Fibroblast of lung (primary cell): ENCODE results near the gene TOP3A. TPM values are rescaled to one million over a fixed set of nuclear protein-coding genes. Genes with fewer than 3 reads are reported as not detected.

ENCODE experiments used
- DNase-seq, 2 donors: peaks; one replicate each; pipeline versions ENCODE4 v3.0.0 to v3.0.0-alpha.2; 2010; ENCODE audit warnings: low read depth in 2 of 2
- H2AFZ ChIP-seq: 2 replicates; pipeline ENCODE4 v1.5.1; 2012; ENCODE audit warnings: low read length, control low read depth, inconsistent platforms
- H3K27ac ChIP-seq: 2 replicates; pipeline ENCODE4 v1.5.1; 2011; ENCODE audit warnings: low read length, control low read depth; ENCODE audit not compliant: insufficient read depth
- H3K27me3 ChIP-seq: 2 replicates; pipeline ENCODE4 v1.5.1; 2011; ENCODE audit warnings: mild to moderate bottlenecking, low read length; ENCODE audit not compliant: control insufficient read depth, insufficient read depth
- H3K36me3 ChIP-seq: 2 replicates; pipeline ENCODE4 v1.5.1; 2011; ENCODE audit warnings: low read length; ENCODE audit not compliant: control insufficient read depth, insufficient read depth
- H3K4me1 ChIP-seq: 2 replicates; pipeline ENCODE4 v1.5.1; 2011; ENCODE audit warnings: low read length; ENCODE audit not compliant: control insufficient read depth, insufficient read depth; ENCODE audit errors: extremely low read depth
- H3K4me2 ChIP-seq: 2 replicates; pipeline ENCODE4 v1.5.1; 2011; ENCODE audit warnings: low read length, control low read depth; ENCODE audit not compliant: insufficient read depth; ENCODE audit errors: extremely low read depth
- H3K4me3 ChIP-seq, 4 experiments: fragments of 200-600 bp in 1 of 4; sonication (generic) in 1 of 4; replicated peaks in 1 of 4; 2 replicates each; pipeline ENCODE4 v1.5.1; 2011 to 2016; ENCODE audit warnings: low read length in 4 of 4, low read depth in 3 of 4, mild to moderate bottlenecking in 3 of 4, control low read depth in 2 of 4, inconsistent platforms in 1 of 4, mixed read lengths in 1 of 4; ENCODE audit not compliant: insufficient read depth in 1 of 4; ENCODE audit errors: control extremely low read depth in 1 of 4
- H3K79me2 ChIP-seq: 2 replicates; pipeline ENCODE4 v1.5.1; 2012; ENCODE audit warnings: mild to moderate bottlenecking, low read length, inconsistent platforms; ENCODE audit not compliant: control insufficient read depth, insufficient read depth
- H3K9ac ChIP-seq: 2 replicates; pipeline ENCODE4 v1.5.1; 2011; ENCODE audit warnings: mild to moderate bottlenecking, low read length, control low read depth; ENCODE audit not compliant: insufficient read depth
- H3K9me3 ChIP-seq: 2 replicates; pipeline ENCODE4 v1.5.1; 2012; ENCODE audit warnings: low read depth, low read length; ENCODE audit not compliant: control insufficient read depth, insufficient read depth
- H4K20me1 ChIP-seq: 2 replicates; pipeline ENCODE4 v1.5.1; 2011; ENCODE audit warnings: low read length; ENCODE audit not compliant: control insufficient read depth, insufficient read depth; ENCODE audit errors: extremely low read depth
- EZH2 ChIP-seq: IDR thresholded peaks from 2 replicates; pipeline ENCODE4 v1.5.1; 2012; ENCODE audit warnings: low read length, control low read depth, mild to moderate bottlenecking; ENCODE audit errors: missing control alignments
- polyA plus RNA-seq, 2 donors: library from polyadenylated mRNA; depleted of rRNA in 1 of 2; stranded (reverse) in 1 of 2; unstranded in 1 of 2; fragments of >200 nt; gene quantifications; 2 replicates each; pipeline ENCODE4 v1.2.1, GENCODE V29; 2011 to 2012; ENCODE audit warnings: missing spikeins in 1 of 2
- total RNA-seq: library from RNA; depleted of rRNA; stranded (reverse); fragments of >200 nt; gene quantifications from 2 replicates; pipeline ENCODE4 v1.2.1, GENCODE V29; 2014
- TF ChIP-seq, protein P1 (sequence below), 2 donors: IDR thresholded peaks in 1 of 2; conservative IDR thresholded peaks in 1 of 2; 1 replicate in 1 of 2; 2 replicates in 1 of 2; pipeline ENCODE4 v1.5.1; 2011 to 2012; ENCODE audit warnings: low read length in 2 of 2, control low read depth in 1 of 2, inconsistent platforms in 1 of 2, low read depth in 1 of 2, mild to moderate bottlenecking in 1 of 2

TOP3A gene
- total and polyA plus RNA-seq, 2 donors (not counting 1 experiment from before 2014, with no cell fraction given): 12.7 to 16.5 TPM

DNA sequence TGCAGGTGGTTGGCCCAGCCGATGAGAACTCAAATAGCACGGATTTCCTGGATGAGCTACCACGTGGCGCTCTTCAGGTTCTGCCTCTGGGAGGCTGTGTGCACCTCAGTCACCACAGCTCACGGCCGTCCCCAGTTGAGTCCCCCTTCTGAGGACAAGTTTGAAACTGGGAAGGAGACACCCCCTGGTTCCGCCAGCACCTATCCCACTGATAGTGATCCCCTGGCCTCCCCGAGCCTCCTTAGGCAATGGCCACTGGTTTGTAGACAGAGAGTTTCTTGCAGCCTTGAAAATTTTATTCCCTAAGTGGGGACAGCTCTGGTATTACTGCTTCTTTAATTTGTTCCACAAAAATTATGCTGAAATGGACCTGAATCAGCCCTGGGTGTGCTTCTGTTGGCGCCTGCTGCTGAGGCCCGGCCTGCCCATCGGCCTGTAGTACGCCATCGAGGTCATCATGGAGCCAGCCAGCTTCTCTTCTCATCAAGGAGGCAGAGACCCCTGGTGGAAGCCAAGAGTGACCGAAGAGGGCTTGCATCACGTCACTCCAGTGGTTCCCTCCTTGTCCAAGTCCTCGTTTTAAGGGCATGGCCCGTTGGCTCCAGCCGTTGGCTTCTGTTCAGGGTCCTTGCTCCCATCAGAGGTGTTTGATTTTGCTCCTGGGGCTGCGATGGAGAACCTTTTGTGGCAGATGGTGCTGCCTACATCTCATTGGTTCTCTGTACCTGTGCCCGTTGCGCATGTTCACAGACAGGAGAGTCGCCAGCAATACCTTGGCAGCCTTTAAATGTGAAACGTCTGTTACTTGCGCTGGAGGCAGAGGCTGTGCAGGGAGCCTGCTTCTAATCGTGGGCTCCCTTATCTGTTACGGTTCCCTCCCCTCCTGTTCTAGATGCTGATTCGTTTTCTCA, 9.6 kb upstream of the TOP3A start:
- Histone ChIP-seq H3K4me1 (no peaks in the 10 kb centered on the region), H4K20me1 (no peaks in the 10 kb centered on the region), H3K9ac (no peak overlapping the region), H3K9me3 (no peaks in the 10 kb centered on the region), H3K36me3 (peaks cover 16% of the 10 kb centered on the region), H3K4me2 (no peak overlapping the region), H3K79me2 (peaks cover 14% of the 10 kb centered on the region), H3K4me3 (no peak overlapping the region), H2AFZ (no peak overlapping the region), H3K27me3 (no peaks in the 10 kb centered on the region), H3K27ac (no peak overlapping the region)
- no peak for TF ChIP-seq EZH2
- TF ChIP-seq, protein P1, sequence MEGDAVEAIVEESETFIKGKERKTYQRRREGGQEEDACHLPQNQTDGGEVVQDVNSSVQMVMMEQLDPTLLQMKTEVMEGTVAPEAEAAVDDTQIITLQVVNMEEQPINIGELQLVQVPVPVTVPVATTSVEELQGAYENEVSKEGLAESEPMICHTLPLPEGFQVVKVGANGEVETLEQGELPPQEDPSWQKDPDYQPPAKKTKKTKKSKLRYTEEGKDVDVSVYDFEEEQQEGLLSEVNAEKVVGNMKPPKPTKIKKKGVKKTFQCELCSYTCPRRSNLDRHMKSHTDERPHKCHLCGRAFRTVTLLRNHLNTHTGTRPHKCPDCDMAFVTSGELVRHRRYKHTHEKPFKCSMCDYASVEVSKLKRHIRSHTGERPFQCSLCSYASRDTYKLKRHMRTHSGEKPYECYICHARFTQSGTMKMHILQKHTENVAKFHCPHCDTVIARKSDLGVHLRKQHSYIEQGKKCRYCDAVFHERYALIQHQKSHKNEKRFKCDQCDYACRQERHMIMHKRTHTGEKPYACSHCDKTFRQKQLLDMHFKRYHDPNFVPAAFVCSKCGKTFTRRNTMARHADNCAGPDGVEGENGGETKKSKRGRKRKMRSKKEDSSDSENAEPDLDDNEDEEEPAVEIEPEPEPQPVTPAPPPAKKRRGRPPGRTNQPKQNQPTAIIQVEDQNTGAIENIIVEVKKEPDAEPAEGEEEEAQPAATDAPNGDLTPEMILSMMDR (conservative IDR thresholded peaks at IDR 0.05 in 1 of 2, IDR thresholded peaks at IDR 0.05 in 1 of 2; ENCODE audit: low read depth in 1 of 2, low read length in 2 of 2): no peak
- no peak for DNase-seq

DNA sequence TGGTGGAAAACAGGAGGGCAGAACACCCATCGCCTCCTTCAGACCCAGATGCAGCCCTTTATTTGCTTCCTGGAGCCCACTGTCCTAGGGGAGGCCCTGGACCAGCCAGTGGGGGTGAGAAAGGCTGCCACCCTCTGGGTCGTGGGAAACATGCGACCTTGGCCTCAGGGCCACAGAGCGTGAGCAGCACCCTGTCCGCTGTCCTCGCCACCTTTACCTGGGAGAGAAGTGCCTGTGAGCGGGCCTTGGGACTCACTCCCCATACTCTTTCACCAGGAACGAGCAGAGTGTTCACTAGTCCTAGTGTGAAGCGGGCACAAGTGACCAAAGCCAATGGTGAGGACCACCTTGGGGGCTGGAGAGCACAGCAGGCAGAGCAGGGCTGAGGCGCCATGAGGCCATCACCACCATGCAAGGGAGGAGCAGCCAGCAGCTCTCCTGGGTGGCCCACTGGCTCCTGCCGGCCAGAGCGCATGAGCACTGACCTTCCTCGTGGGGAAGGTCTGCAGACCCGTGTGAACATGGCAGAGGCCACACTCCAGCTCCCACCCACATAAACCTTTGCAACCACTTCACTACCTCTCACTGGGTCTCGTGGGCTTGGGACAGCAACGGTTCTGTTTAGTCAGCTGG, 8.8 kb upstream of the TOP3A start:
- no peak overlapping the region for H2AFZ ChIP-seq
- no peak overlapping the region for H3K4me2 ChIP-seq
- H3K27me3 ChIP-seq: no peaks in the 10 kb centered on the region
- H4K20me1 ChIP-seq: no peaks in the 10 kb centered on the region
- peaks cover 3% of the 10 kb centered on the region for H3K4me1 ChIP-seq
- no peaks in the 10 kb centered on the region for H3K9me3 ChIP-seq
- DNase-seq: no peak
- no peak overlapping the region for H3K9ac ChIP-seq
- H3K79me2 ChIP-seq: peaks cover 20% of the 10 kb centered on the region
- no peak overlapping the region for H3K27ac ChIP-seq
- TF ChIP-seq EZH2: no peak
- TF ChIP-seq, protein P1 (conservative IDR thresholded peaks at IDR 0.05 in 1 of 2, IDR thresholded peaks at IDR 0.05 in 1 of 2; ENCODE audit: low read depth in 1 of 2, low read length in 2 of 2): no peak
- peaks cover 16% of the 10 kb centered on the region for H3K36me3 ChIP-seq
- no peak overlapping the region for H3K4me3 ChIP-seq

- Histone ChIP-seq H3K27me3 (no peaks in the 10 kb centered on the region), H3K4me2 (no peak overlapping the region), H3K4me3 (no peak overlapping the region), H3K4me1 (peaks cover 3% of the 10 kb centered on the region), H3K27ac (no peak overlapping the region), H4K20me1 (no peaks in the 10 kb centered on the region), H3K36me3 (peaks cover 15% of the 10 kb centered on the region), H3K9me3 (no peaks in the 10 kb centered on the region), H3K79me2 (peaks cover 24% of the 10 kb centered on the region), H2AFZ (no peak overlapping the region), H3K9ac (no peak overlapping the region)
- no peak for DNase-seq
- TF ChIP-seq, protein P1 (conservative IDR thresholded peaks at IDR 0.05 in 1 of 2, IDR thresholded peaks at IDR 0.05 in 1 of 2; ENCODE audit: low read depth in 1 of 2, low read length in 2 of 2): no peak
- TF ChIP-seq EZH2: no peak
These were observed 8.2 kb upstream of the TOP3A start for GRCh38 chr17:18323007-18323406.
